NT2/D1 (cell line): ENCODE data around the gene LRFN2.

Source experiments
- DNase-seq: peaks from one replicate; pipeline ENCODE4 v3.0.0-alpha.2; 2011; ENCODE audit warnings: low read depth, low spot score
- H3K27me3 ChIP-seq: 2 replicates; pipeline ENCODE4 v1.6.0; 2011; ENCODE audit warnings: mild to moderate bottlenecking; ENCODE audit not compliant: insufficient read length, insufficient read depth
- H3K36me3 ChIP-seq: 2 replicates; pipeline ENCODE4 v1.6.1; 2011; ENCODE audit warnings: mild to moderate bottlenecking, low read length, mixed read lengths; ENCODE audit not compliant: insufficient read depth, insufficient read length
- H3K4me1 ChIP-seq: 2 replicates; pipeline ENCODE4 v1.5.1; 2011; ENCODE audit not compliant: insufficient read depth, insufficient read length
- H3K4me3 ChIP-seq: 2 replicates; pipeline ENCODE4 v1.5.1; 2011; ENCODE audit warnings: low read depth; ENCODE audit not compliant: insufficient read length
- H3K9ac ChIP-seq: 2 replicates; pipeline ENCODE4 v1.6.0; 2011; ENCODE audit warnings: low read depth; ENCODE audit not compliant: insufficient read length
- H3K9me3 ChIP-seq: 2 replicates; pipeline ENCODE4 v1.5.1; 2011; ENCODE audit warnings: mild to moderate bottlenecking, low read length; ENCODE audit not compliant: insufficient read depth
- SUZ12 ChIP-seq: IDR thresholded peaks from 2 replicates; pipeline ENCODE4 v1.6.1; 2011; ENCODE audit not compliant: insufficient read length, insufficient read depth; ENCODE audit errors: extremely low read depth
- YY1 ChIP-seq: IDR thresholded peaks from 2 replicates; pipeline ENCODE4 v1.6.1; 2011; ENCODE audit not compliant: insufficient read length, insufficient read depth
- ZNF274 ChIP-seq: IDR thresholded peaks from 2 replicates; pipeline ENCODE4 v1.6.1; 2011; ENCODE audit warnings: mild to moderate bottlenecking, low read depth, low read length

LRFN2 gene

DNA sequence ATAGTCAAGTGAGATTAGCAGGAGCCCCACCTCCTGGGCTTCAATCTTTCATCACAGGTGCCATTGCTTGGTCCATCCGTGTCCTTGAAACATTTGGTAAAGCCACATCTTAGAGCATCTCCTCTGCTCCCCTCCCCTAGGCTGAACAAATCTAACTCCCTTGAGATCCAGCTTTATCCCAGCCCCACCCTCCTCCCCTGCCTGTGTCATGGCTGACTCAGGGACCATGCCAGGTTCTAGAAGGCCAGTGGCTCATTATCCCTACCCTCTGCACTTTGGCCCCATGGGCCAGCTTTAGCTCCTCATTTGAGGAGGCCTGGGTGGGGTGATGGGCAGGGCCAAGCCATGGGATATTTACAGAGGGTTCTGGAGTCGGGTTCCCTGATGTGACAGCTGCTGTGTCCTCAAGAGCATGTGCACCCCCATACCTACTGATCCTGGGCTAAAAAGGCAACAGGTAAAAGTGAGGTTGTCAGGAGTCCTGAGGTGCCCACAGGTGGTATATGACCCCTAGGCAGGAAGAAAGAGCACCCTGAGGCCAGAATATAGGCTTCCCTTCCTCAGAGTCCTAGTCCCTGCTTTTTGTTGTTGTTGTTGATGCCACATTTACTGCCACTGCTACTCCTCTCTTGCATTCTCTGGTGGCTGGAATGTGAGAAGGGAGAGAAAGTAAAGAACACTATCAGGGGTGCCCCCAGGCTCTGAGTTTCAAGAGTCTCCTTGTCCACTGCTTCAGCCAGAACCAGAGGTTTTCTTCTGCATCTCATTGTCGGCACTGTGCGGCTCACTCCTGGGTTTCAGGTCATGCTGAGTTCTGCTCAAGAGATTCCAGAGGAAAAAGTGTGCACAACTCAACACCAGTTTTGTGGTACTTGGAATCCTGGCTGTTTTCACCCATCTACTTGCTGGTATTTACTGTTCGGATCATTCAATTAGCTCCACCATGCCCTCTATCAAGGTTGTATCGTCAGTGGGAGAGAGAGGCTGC lies 228.4 kb downstream of the LRFN2 start:
- H3K4me3 ChIP-seq, result no peak overlapping the region
- no peaks in the 10 kb centered on the region for H3K27me3 ChIP-seq
- DNase-seq, result no peak
- no peaks in the 10 kb centered on the region for H3K4me1 ChIP-seq
- H3K9me3 ChIP-seq, result no peaks in the 10 kb centered on the region
- H3K9ac ChIP-seq, result no peak overlapping the region
- H3K36me3 ChIP-seq, result no peaks in the 10 kb centered on the region
- TF ChIP-seq ZNF274 (no peak), SUZ12 (no peak), YY1 (no peak)

DNA sequence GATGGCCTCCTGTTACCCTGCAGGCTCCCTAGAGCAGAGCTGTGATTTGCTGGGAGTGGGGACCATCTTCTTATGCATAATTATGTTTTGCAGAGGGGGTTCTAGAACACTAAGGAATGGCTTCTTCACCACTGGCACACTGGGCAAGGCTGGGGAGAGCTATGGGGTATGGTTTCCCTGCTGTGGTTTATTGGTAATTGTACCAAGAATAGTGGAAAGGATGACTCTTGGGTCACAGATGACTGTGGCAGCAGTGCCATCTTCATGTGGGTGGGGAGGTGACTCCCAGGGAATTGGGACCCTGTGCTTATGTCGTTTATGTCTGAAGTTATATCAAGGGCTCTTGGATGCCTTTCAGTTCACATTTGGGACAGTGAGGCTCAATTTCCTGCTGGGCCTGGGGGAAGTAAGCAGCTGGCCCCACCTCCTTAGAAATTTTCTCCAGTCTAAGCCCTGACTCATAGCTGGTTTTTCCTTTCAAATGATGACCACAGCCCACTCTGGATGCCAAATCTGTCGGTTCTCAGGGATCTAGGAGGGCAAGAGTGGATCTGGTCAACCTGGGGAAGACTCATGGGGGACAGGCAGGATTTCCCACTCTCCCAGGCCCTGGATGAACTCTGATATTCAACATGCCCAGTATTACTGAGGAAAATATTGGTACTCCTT lies 230.8 kb downstream of the LRFN2 start:
- no peak for DNase-seq
- no peak overlapping the region for H3K4me3 ChIP-seq
- no peaks in the 10 kb centered on the region for H3K9me3 ChIP-seq
- no peaks in the 10 kb centered on the region for H3K36me3 ChIP-seq
- TF ChIP-seq YY1 (no peak), ZNF274 (no peak), SUZ12 (no peak)
- no peaks in the 10 kb centered on the region for H3K27me3 ChIP-seq
- H3K9ac ChIP-seq, result no peak overlapping the region
- H3K4me1 ChIP-seq, result peaks cover 4% of the 10 kb centered on the region

GRCh38 chr6:40355532-40355931 lies 231.6 kb downstream of the LRFN2 start:
- DNase-seq, result no peak
- Histone ChIP-seq H3K9me3 (no peaks in the 10 kb centered on the region), H3K9ac (no peak overlapping the region), H3K27me3 (no peaks in the 10 kb centered on the region), H3K4me3 (no peak overlapping the region), H3K36me3 (no peaks in the 10 kb centered on the region), H3K4me1 (peaks cover 4% of the 10 kb centered on the region)
- TF ChIP-seq YY1, result no peak
- no peak for TF ChIP-seq ZNF274
- TF ChIP-seq SUZ12, result no peak

GRCh38 chr6:40355066-40355465 lies 232.1 kb downstream of the LRFN2 start:
- Histone ChIP-seq H3K4me1 (peaks cover 4% of the 10 kb centered on the region), H3K9ac (no peak overlapping the region), H3K4me3 (no peak overlapping the region), H3K36me3 (no peaks in the 10 kb centered on the region), H3K9me3 (no peaks in the 10 kb centered on the region), H3K27me3 (no peaks in the 10 kb centered on the region)
- TF ChIP-seq SUZ12, result no peak
- TF ChIP-seq YY1, result no peak
- no peak for TF ChIP-seq ZNF274
- no peak for DNase-seq

DNA sequence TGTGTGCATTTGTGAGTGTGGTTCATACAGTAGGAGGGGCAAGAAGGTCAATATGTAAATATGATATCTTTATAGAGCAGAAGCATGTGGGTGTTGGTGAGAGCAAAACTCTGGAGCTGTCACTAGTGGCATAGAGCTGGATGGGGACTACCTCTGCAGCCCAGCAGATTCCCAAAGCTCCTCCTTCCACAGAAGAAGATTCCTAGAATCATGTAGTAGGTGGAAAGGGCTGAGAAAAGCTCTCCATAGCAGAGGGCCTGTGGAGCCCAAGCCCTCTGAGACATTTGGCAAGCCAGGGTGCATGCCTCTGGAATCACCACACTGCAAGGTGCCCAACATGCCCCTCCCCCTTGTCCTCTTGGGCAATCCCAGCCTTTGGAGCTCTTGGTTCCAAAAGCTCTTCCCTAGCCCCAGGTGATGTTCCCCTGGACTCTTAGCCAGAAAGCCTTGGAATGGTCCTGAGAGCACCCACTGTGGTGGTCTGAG lies 233.2 kb downstream of the LRFN2 start:
- H3K4me1 ChIP-seq, result peaks cover 7% of the 10 kb centered on the region
- no peaks in the 10 kb centered on the region for H3K36me3 ChIP-seq
- no peak for DNase-seq
- no peak overlapping the region for H3K9ac ChIP-seq
- H3K9me3 ChIP-seq, result no peaks in the 10 kb centered on the region
- H3K4me3 ChIP-seq, result no peak overlapping the region
- no peaks in the 10 kb centered on the region for H3K27me3 ChIP-seq
- TF ChIP-seq ZNF274 (no peak), YY1 (no peak), SUZ12 (no peak)

GRCh38 chr6:40353197-40353966 lies 233.8 kb downstream of the LRFN2 start:
- no peaks in the 10 kb centered on the region for H3K9me3 ChIP-seq
- TF ChIP-seq SUZ12 (no peak), ZNF274 (no peak), YY1 (no peak)
- no peak for DNase-seq
- no peaks in the 10 kb centered on the region for H3K36me3 ChIP-seq
- H3K4me3 ChIP-seq, result no peak overlapping the region
- H3K9ac ChIP-seq, result no peak overlapping the region
- H3K4me1 ChIP-seq, result peaks cover 12% of the 10 kb centered on the region
- no peaks in the 10 kb centered on the region for H3K27me3 ChIP-seq
